Measurements from ENCODE around the gene RGS10. TPM values are rescaled to one million over a fixed set of nuclear protein-coding genes. Genes with fewer than 3 reads are reported as not detected.

RGS10 gene
- total and polyA plus RNA-seq, 2 of the 8 experiments (the other 6 are each of a cell fraction or from before 2014, with no cell fraction given): 5.5 to 13.1 TPM

GRCh38 chr10:119468542-119469324 lies 73.8 kb downstream of the RGS10 start:
- Histone ChIP-seq H2BK20ac (ENCODE audit: low read length) (no peak overlapping the region), H3K4me2 (ENCODE audit: insufficient read depth in 1 of 2, low read depth in 2 of 2, low read length in 2 of 2) (no peak overlapping the region), H3K4me1 (replicated peaks in 1 of 4; ENCODE audit: control insufficient read depth in 3 of 4, insufficient read depth in 4 of 4, low read length in 3 of 4) (no peaks in the 10 kb centered on the region), H3K27me3 (replicated peaks in 1 of 4; ENCODE audit: control insufficient read depth in 3 of 4, extremely low read depth in 1 of 4, insufficient read depth in 3 of 4, low read length in 3 of 4) (peaks cover 0 to 5% (median 4%) of the 10 kb centered on the region in 4 experiments; a peak in 3 of 7 replicates), H4K8ac (ENCODE audit: extremely low read depth, insufficient read depth, low read length) (no peak overlapping the region), H3K23me2 (ENCODE audit: low read depth, low read length) (peaks cover 7% of the 10 kb centered on the region; the same call in 1 of the 2 replicates), H2BK120ac (replicated peaks; ENCODE audit: low read depth, low read length) (no peak overlapping the region), H2BK15ac (ENCODE audit: low read length) (no peak overlapping the region), H3K27ac (ENCODE audit: low read depth, low read length) (no peak overlapping the region), H3K23ac (ENCODE audit: insufficient read length) (no peak overlapping the region), H3K14ac (ENCODE audit: insufficient read length) (no peak overlapping the region), H3K9me3 (ENCODE audit: insufficient read depth in 2 of 2, low read depth in 1 of 2, low read length in 1 of 2) (no peaks in the 10 kb centered on the region), H3K4me3 (ENCODE audit: extremely low read depth in 1 of 4, insufficient read depth in 2 of 4, low read depth in 3 of 4, low read length in 4 of 4) (no peak overlapping the region), H3K4ac (replicated peaks; ENCODE audit: insufficient read length, low read depth, low read length) (no peak overlapping the region), H2AFZ (ENCODE audit: low read length) (no peak overlapping the region), H3K56ac (replicated peaks; ENCODE audit: insufficient read length, low read depth, low read length) (no peak overlapping the region), H2BK5ac (ENCODE audit: low read depth, low read length) (no peak overlapping the region), H4K5ac (ENCODE audit: insufficient read length, low read depth, low read length) (no peak overlapping the region), H3K79me1 (ENCODE audit: low read depth, low read length) (no peaks in the 10 kb centered on the region), H4K20me1 (replicated peaks in 1 of 2; ENCODE audit: control insufficient read depth in 1 of 2, insufficient read depth in 2 of 2, low read length in 2 of 2) (no peaks in the 10 kb centered on the region), H3K36me3 (ENCODE audit: control insufficient read depth in 2 of 4, insufficient read depth in 4 of 4, low read length in 3 of 4) (no peaks in the 10 kb centered on the region), H2BK12ac (ENCODE audit: low read depth, low read length) (no peak overlapping the region), H4K91ac (replicated peaks; ENCODE audit: insufficient read length, low read length) (no peak overlapping the region), H3K18ac (ENCODE audit: extremely low read depth, low read length) (no peak overlapping the region), H3K9ac (replicated peaks in 1 of 4; ENCODE audit: extremely low read depth in 1 of 4, low read depth in 3 of 4, low read length in 3 of 4) (no peak overlapping the region), H3K79me2 (ENCODE audit: control insufficient read depth in 1 of 2, insufficient read depth in 2 of 2, low read length in 2 of 2) (no peaks in the 10 kb centered on the region), H2AK5ac (ENCODE audit: low read depth, low read length) (no peak overlapping the region)
- 80% methylated on average over 9 of the region's 13 CpGs; no CpG with 5 or more reads in 1 of the 2 experiments for whole genome bisulfite sequencing, 2 experiments (ENCODE audit: extremely low coverage in 1 of 2, insufficient coverage in 1 of 2, insufficient read length in 1 of 2, insufficient replicate concordance in 2 of 2, low coverage in 1 of 2, low lambda C conversion rate in 2 of 2, missing lambda C conversion rate in 1 of 2)
- ChIA-PET POLR2A (ENCODE audit: partially characterized antibody) (no interaction called here), CTCF (ENCODE audit: partially characterized antibody) (interaction anchor here (2.0 kb wide), 1 partner anchor 20 kb away, joined by 8 read pairs; no protein-coding TSS in a partner anchor)
- DNase-seq (ENCODE audit: low read depth in 1 of 2, low spot score in 2 of 2): no peak
- FAIRE-seq: no peak
- no peak for TF ChIP-seq BCL11A (IDR thresholded peaks at IDR 0.05; ENCODE audit: low read depth in 2 of 2, low read length in 2 of 2)
- TF ChIP-seq JUND (IDR thresholded peaks at IDR 0.05; ENCODE audit: low read length): no peak
- TF ChIP-seq EZH2 (IDR thresholded peaks at IDR 0.05; ENCODE audit: low read depth, low read length, severe bottlenecking): no peak
- TF ChIP-seq SAP30 (IDR thresholded peaks at IDR 0.05; ENCODE audit: insufficient read depth, insufficient replicate concordance, low read length): no peak
- no peak for TF ChIP-seq TCF12 (IDR thresholded peaks at IDR 0.05; ENCODE audit: low read depth, low read length)
- no peak for TF ChIP-seq SIN3A (conservative IDR thresholded peaks at IDR 0.05 in 1 of 2, IDR thresholded peaks at IDR 0.05 in 1 of 2; ENCODE audit: low read depth in 1 of 2, low read length in 2 of 2)
- no peak for TF ChIP-seq TBP (IDR thresholded peaks at IDR 0.05; ENCODE audit: low read depth, low read length)
- no peak for TF ChIP-seq RNF2 (IDR thresholded peaks at IDR 0.05; ENCODE audit: borderline replicate concordance, low read depth, low read length, missing control alignments, poor library complexity, severe bottlenecking)
- TF ChIP-seq JUN (IDR thresholded peaks at IDR 0.05; ENCODE audit: low read depth, low read length): no peak

Data from H1 (cell line).